Heart right ventricle (tissue), 16 donors: ENCODE results near the gene LSM3. TPM values are rescaled to one million over a fixed set of nuclear protein-coding genes. Genes with fewer than 3 reads are reported as not detected.

Source experiments
- ATAC-seq, 8 donors: fragments of 200-7000 bp; cut with Tn5 transposase; one replicate each; pipeline ENCODE4 v1.9.1; 2020; ENCODE audit warnings: mild to moderate bottlenecking in 8 of 8, moderate library complexity in 8 of 8, moderate number of reproducible peaks in 1 of 8
- DNase-seq, 2 donors: peaks; one replicate each; pipeline ENCODE4 v3.0.0-alpha.2; 2020
- H3K27ac ChIP-seq, 10 donors: fragments of 200-600 bp; sonication (generic) in 2 of 10; one replicate each; pipeline versions ENCODE4 v1.5.0 to v1.8.0; 2020 to 2022; ENCODE audit warnings: mild to moderate bottlenecking in 3 of 10
- H3K27me3 ChIP-seq, 7 donors: fragments of 200-600 bp; one replicate each; pipeline ENCODE4 v1.8.0; 2021 to 2022; ENCODE audit warnings: mild to moderate bottlenecking in 2 of 7
- H3K36me3 ChIP-seq, 9 donors: fragments of 200-600 bp; sonication (generic) in 1 of 9; one replicate each; pipeline versions ENCODE4 v1.5.0 to v1.8.0; 2020 to 2022; ENCODE audit warnings: mild to moderate bottlenecking in 2 of 9
- H3K4me1 ChIP-seq, 9 donors: fragments of 200-600 bp; sonication (generic) in 1 of 9; one replicate each; pipeline versions ENCODE4 v1.5.0 to v1.8.0; 2020 to 2022; ENCODE audit warnings: mild to moderate bottlenecking in 4 of 9
- H3K4me3 ChIP-seq, 10 donors: fragments of 200-600 bp; sonication (generic) in 2 of 10; one replicate each; pipeline versions ENCODE4 v1.5.0 to v1.8.0; 2020 to 2022; ENCODE audit warnings: mild to moderate bottlenecking in 7 of 10, moderate library complexity in 2 of 10
- H3K9me3 ChIP-seq, 11 donors: fragments of 200-600 bp in 10 of 11; sonication (generic) in 2 of 11; one replicate each; pipeline versions ENCODE4 v1.5.0 to v1.8.0; 2013 to 2022; ENCODE audit warnings: mild to moderate bottlenecking in 2 of 11, control low read depth in 1 of 11, moderate library complexity in 1 of 11
- CTCF ChIP-seq, 9 donors: fragments of 200-600 bp; sonication (generic) in 2 of 9; IDR thresholded peaks; one replicate each; pipeline versions ENCODE4 v1.5.0 to v1.8.0; 2021 to 2022; ENCODE audit warnings: antibody characterized with exemption in 9 of 9, mild to moderate bottlenecking in 5 of 9, moderate library complexity in 1 of 9
- whole genome bisulfite sequencing, 2 donors: extraction: QIAGEN DNeasy Blood & Tissue Kit; methylation state at CpG; one replicate each; pipeline ENCODE4 v1.1.7; 2013; ENCODE audit warnings: inconsistent platforms in 1 of 2; 5-methylcytosine and 5-hydroxymethylcytosine counted together
- intact Hi-C, 10 donors: fragments of 100-400 bp; cut with DNase I; formaldehyde crosslinking; loops; one replicate each; pipeline versions ENCODE4 v1.11.1 to v1.14.2; 2022
- polyA plus RNA-seq, 2 donors: library from polyadenylated mRNA; stranded (reverse); fragments of 200-250 nt; gene quantifications; one replicate each; pipeline ENCODE4 v1.2.3, GENCODE V29; 2013
- total RNA-seq, 10 donors: library from RNA; stranded (reverse); fragmentation: NEBNext Ultra II Directional in 3 of 10; extraction: Animal tissue kit (Norgen Biotek cat#: 25700) in 3 of 10; gene quantifications; one replicate each; pipeline versions ENCODE4 v1.2.1 to v1.2.4, GENCODE V29; 2021 to 2023
- donor health status: Arrhythmogenic right ventricular cardiomyopathy.
- donor health status: ischemic (EF 13 %, LVEDD 7.1; RV severe dilation, severe dysfunction).
- donor health status: healthy with polysubstance abuse.
- donor health status: DM: no; HTN: yes; CAD: no.
- donor health status: DM: no; HTN: no; CAD: no.
- donor health status: ischemic (EF 25% LVEDD 6.9; RV normal size, moderate dysfunction).
- donor health status: ischemic (EF 25% LVEDD 5.7; RV mildly dilated, moderate dysfunction).
- donor health status: healthy.
- donor health status: DM: yes; HTN: yes; CAD: no.
- donor health status: Ischemic cardiomyopathy.
- donor health status: ischemic (EF 35%, LVEDD 5.7; RV mildly dilated, moderate dysfunction).
- donor health status: nonischemic (EF 11% LVEDD 7.7; RV severe dilation, severe dysfunction).
- donor health status: DM: yes; HTN: yes; CAD: no.
- donor health status: PGD.
- donor health status: ischemic (EF 29% LVEDD 5.4; RV normal size, mild dysfunction).
- donor health status: nonischemic (EF 23%, LVEDD 6.1; RV moderate dilation, normal function).

The LSM3 gene
- total and polyA plus RNA-seq, 12 donors: 5.6 to 18.0 (median 15.2) TPM

GRCh38 chr3:14208977-14209394, 30.4 kb downstream of the LSM3 start:
- TF ChIP-seq CTCF (IDR thresholded peaks at IDR 0.05): no peak
- H3K27me3 ChIP-seq: no peaks in the 10 kb centered on the region
- intact Hi-C loops: loop anchor here in 2 of 10 donors (10.0 kb wide), 2 partner anchors 46 to 346 kb away; no protein-coding TSS in a partner anchor

GRCh38 chr3:14209581-14210289, 31.1 kb downstream of the LSM3 start:
- 81 to 82% methylated on average over 14 of the region's 14 CpGs for WGBS, 2 donors
- Histone ChIP-seq H3K4me3 (no peak overlapping the region), H3K36me3 (no peaks in the 10 kb centered on the region), H3K27me3 (no peaks in the 10 kb centered on the region), H3K4me1 (peaks cover under 1 to 9% (median 5%) of the 10 kb centered on the region in 9 donors), H3K27ac (no peak overlapping the region), H3K9me3 (no peaks in the 10 kb centered on the region)
- intact Hi-C loops: loop anchor here in 2 of 10 donors (10.0 kb wide), 2 partner anchors 45 to 345 kb away; no protein-coding TSS in a partner anchor
- no peak for DNase-seq
- no peak for TF ChIP-seq CTCF (IDR thresholded peaks at IDR 0.05)
- ATAC-seq: no peak

More at GRCh38 chr3:14208977-14209394, 30.4 kb downstream of the LSM3 start:
- H3K36me3 ChIP-seq: no peaks in the 10 kb centered on the region
- H3K27ac ChIP-seq: no peak overlapping the region
- WGBS, 2 donors: 63 to 64% methylated on average over 5 of the region's 5 CpGs
- ATAC-seq: no peak
- H3K4me1 ChIP-seq: peaks cover 6 to 17% (median 13%) of the 10 kb centered on the region in 9 donors
- no peaks in the 10 kb centered on the region for H3K9me3 ChIP-seq
- DNase-seq: no peak
- no peak overlapping the region for H3K4me3 ChIP-seq

- Histone ChIP-seq H3K27me3 (no peaks in the 10 kb centered on the region), H3K9me3 (no peaks in the 10 kb centered on the region), H3K27ac (no peak overlapping the region), H3K4me3 (no peak overlapping the region), H3K36me3 (no peaks in the 10 kb centered on the region), H3K4me1 (peaks cover 0 to 3% (median 0%) of the 10 kb centered on the region in 9 donors)
- 79 to 85% methylated on average over 3 of the region's 3 CpGs for WGBS, 2 donors
- no peak for TF ChIP-seq CTCF (IDR thresholded peaks at IDR 0.05)
- ATAC-seq (no peak), DNase-seq (no peak)
- intact Hi-C loops: no loop called here
These were observed 31.7 kb downstream of the LSM3 start for GRCh38 chr3:14210290-14210688.

- no peaks in the 10 kb centered on the region for H3K9me3 ChIP-seq
- TF ChIP-seq CTCF (IDR thresholded peaks at IDR 0.05): no peak
- 82 to 87% methylated on average over 4 of the region's 4 CpGs for WGBS, 2 donors
- H3K4me3 ChIP-seq: no peak overlapping the region
- ATAC-seq (no peak), DNase-seq (no peak)
- H3K36me3 ChIP-seq: no peaks in the 10 kb centered on the region
- no peak overlapping the region for H3K27ac ChIP-seq
- intact Hi-C loops: no loop called here
- no peaks in the 10 kb centered on the region for H3K27me3 ChIP-seq
- H3K4me1 ChIP-seq: no peaks in the 10 kb centered on the region
These were observed 32.4 kb downstream of the LSM3 start for GRCh38 chr3:14210843-14211594.
